ENCODE measurements around the gene ADH1B.
"Not testable (repeated sequence)": the region's sequence is repeated elsewhere in the genome, so short reads cannot be mapped to it uniquely, and the experiment has no call there.

ADH1B gene

DNA sequence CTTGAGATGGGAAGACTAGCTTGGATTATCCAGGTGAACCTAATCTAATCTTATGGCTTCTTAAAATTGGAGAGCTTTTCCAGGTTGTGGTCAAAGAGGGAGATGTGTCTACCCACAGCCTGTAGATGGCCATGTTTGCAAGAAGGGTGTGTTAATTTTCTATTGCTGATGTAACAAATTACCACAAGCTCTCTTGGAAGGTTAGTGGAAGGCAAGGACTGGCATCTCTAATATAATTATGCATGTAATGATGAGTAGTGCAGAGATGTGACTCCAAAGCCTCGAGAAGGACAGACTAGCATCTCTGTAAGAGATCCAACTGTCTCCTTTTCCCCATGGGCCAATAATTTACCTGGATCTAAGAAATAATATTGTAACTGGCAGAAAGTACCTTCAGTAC lies 3.2 kb upstream of the ADH1B start:
- in situ Hi-C loops (cut with HindIII; ENCODE audit: low sequenced_read_pairs), result no loop called here

DNA sequence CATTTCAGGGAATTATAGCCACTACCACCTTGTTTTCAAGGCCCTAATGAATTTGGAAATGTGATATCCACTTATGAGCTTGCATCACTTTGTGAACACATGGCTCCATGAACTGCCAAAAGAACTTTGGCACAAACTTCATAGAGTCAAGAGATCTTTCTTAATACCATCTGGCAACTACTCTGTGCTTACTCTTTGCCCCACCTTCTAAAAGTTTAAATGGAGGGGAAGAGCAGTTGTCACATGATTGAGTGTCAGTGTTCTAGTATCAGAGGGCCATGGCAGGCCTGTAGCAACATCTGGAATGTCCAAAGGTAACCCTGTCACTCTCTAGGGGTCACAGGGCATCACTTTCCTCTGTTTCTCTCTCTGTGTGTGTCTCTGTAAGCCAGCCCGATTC lies 2.6 kb upstream of the ADH1B start:
- in situ Hi-C loops (cut with HindIII; ENCODE audit: low sequenced_read_pairs), result no loop called here

DNA sequence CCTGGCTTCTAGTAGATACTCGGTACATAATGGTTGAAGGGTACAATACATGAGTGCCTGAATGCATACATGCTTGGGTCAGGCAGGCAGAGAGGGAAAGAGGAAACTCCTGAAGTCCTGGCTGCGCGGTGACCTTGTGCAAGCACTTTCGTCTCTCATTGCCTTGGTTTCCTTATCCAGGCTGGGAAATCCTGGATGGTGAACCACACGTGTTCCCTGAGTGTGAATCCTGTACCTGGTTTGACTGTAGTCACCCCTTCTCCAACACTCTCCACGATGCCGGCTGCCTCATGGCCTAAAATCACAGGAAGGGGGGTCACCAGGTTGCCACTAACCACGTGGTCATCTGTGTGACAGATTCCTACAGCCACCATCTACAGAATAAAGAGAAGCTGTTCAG lies 3.4 kb downstream of the ADH1B start:
- in situ Hi-C loops (cut with HindIII; ENCODE audit: low sequenced_read_pairs), result not testable (repeated sequence)

DNA sequence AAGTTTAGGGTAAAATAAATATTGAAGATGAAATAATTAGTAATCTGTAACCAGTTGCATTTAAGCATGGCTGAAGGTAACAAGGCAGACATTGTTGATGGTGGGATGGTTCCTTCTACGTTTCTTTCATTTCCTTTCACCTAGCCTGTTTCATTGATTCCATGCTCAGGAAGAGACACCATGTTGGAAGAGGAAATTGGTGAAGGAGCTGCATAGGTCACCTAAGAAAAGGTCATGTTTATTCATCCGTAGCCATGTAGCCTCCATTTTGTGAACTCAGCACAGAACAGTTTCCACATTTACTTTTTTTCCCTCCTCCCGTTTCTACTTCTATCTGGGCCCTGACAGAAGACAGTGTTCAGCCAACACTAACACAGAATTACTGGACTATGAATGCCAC lies 3.8 kb downstream of the ADH1B start:
- in situ Hi-C loops (cut with HindIII; ENCODE audit: low sequenced_read_pairs), result no loop called here

DNA sequence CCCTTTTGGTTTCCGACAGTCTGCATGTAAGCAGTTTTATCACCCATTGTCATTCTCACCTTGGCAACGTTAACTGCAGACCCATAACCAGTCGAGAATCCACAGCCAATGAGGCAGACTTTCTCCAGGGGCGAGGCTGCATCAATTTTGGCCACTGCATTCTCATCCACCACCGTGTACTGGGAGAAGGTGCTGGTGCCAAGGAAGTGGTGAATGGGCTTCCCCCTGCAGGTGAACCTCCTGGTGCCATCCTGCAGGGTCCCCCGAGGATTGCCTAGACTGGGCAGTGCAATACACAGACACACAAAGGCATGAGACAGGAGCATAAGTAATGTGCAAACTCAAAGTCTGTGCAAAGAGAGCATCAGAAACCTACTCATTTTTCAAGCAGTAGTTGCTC lies 5.4 kb downstream of the ADH1B start:
- in situ Hi-C loops (cut with HindIII; ENCODE audit: low sequenced_read_pairs), result no loop called here

- in situ Hi-C loops (cut with HindIII; ENCODE audit: low sequenced_read_pairs), result no loop called here
These were observed 7.0 kb downstream of the ADH1B start for GRCh38 chr4:99314211-99314610.

DNA sequence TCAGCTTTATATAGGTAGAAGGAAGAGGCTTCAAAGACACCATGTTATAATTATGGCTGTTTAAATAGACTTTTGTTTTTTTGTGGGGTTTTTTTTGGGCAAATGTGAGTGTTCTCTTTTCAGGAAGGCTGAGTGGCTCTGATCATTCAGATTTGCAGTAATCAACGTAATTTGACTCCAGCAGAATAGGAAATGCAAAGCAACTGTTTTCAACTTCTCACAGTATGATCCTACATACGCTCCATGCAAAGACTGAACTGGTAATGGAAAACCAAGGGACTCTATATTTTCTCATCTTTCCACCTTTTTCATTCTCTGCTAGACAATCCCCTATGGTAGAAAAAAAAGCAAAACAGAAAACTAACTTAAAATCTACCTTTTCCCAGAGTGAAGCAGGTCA lies 10.8 kb downstream of the ADH1B start:
- in situ Hi-C loops (cut with HindIII; ENCODE audit: low sequenced_read_pairs), result no loop called here

GRCh38 chr4:99305638-99306400 lies 15.4 kb downstream of the ADH1B start:
- in situ Hi-C loops (cut with HindIII; ENCODE audit: low sequenced_read_pairs), result no loop called here

GRCh38 chr4:99301376-99302164 lies 19.6 kb downstream of the ADH1B start:
- in situ Hi-C loops (cut with HindIII; ENCODE audit: low sequenced_read_pairs), result no loop called here

GRCh38 chr4:99300934-99301333 lies 20.3 kb downstream of the ADH1B start:
- in situ Hi-C loops (cut with HindIII; ENCODE audit: low sequenced_read_pairs), result no loop called here

GRCh38 chr4:99293357-99293756 lies 27.8 kb downstream of the ADH1B start:
- in situ Hi-C loops (cut with HindIII; ENCODE audit: low sequenced_read_pairs), result no loop called here

GRCh38 chr4:99290848-99291786 lies 30.1 kb downstream of the ADH1B start, which contains the start of gene ADH1A:
Gene ADH1A (minus strand): TSS chr4:99290985. CDS start chr4:99290914, 71 bp downstream.
- in situ Hi-C loops (cut with HindIII; ENCODE audit: low sequenced_read_pairs), result no loop called here

- in situ Hi-C loops (cut with HindIII; ENCODE audit: low sequenced_read_pairs), result no loop called here
These were observed 35.8 kb downstream of the ADH1B start for GRCh38 chr4:99285387-99285786.

DNA sequence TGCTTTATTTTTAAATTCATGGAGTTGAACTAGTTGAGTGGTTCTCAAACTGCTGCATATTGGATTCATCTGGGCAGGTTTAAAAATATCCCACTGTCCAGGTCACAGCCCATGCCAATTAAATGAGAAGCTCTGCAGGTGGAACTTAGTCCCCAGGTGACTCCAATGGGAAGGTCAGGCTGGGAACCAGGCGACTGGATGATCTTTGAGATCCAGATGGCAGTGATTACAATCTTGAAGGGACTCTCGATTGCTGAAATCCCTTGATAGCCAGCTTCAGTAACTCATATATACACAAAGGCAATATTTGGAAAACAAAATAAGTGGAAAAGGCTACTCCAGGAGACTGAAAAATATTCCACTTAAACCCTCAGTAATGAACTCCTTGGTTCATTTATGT lies 38.5 kb downstream of the ADH1B start:
- in situ Hi-C loops (cut with HindIII; ENCODE audit: low sequenced_read_pairs), result no loop called here

DNA sequence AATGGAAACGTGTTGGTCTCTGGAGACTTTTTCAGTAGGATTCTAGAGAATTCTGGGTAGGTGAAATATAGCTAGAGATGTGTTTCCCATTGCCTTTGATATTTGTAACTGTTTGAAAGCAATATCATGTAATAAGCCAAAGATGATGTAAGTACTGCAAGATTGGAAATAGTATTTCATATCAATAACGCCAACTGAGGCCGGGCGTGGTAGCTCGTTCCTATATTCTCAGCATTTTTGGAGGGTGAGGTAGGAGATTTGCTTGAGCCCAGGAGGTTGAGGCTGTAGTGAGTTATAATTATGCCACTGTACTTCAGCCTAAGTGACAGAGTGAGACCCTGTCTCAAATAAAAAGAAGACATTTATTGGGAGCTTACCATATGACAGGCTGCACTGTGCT lies 39.9 kb downstream of the ADH1B start:
- in situ Hi-C loops (cut with HindIII; ENCODE audit: low sequenced_read_pairs), result no loop called here

DNA sequence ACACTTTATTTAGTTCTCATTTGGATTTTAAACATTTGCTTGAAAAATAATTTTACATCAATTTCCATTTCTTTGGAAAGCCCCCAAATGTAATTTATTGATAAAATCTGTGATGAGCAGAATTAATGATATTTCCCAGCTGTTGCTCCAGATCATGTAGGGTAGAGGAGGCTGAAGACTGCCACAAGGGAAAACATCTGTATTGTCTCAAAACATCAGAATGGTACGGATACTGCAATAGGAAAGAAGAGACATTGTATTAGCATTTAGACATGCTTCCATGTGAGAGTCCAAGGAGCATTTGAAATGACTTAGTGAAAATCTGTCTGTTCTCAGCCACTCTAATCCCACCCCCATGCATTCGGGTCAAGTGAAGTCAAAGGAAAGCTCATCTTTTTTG lies 44.8 kb downstream of the ADH1B start:
- in situ Hi-C loops (cut with HindIII; ENCODE audit: low sequenced_read_pairs), result no loop called here

GRCh38 chr4:99275885-99276284 lies 45.3 kb downstream of the ADH1B start:
- in situ Hi-C loops (cut with HindIII; ENCODE audit: low sequenced_read_pairs), result no loop called here

GRCh38 chr4:99275050-99275449 lies 46.2 kb downstream of the ADH1B start:
- in situ Hi-C loops (cut with HindIII; ENCODE audit: low sequenced_read_pairs), result no loop called here

DNA sequence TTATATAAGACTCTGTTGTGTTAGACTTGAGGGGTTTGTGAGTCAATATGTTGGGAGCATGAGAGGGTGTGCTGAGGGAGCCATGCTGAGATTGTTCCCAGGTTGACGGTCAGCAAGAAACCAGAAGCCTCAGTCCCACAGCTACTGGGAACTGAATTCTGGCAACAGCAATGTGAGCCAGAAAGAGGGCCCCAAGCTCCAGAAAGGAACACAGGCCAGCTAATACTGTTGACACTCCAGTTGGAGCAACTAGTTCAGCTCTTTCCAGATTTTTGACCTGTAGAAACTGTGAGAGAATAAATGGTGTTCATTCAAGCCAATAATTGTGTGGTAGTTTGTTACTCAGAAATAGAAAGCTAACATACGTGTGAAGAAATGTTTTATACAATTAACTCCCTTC lies 47.5 kb downstream of the ADH1B start:
- in situ Hi-C loops (cut with HindIII; ENCODE audit: low sequenced_read_pairs), result no loop called here

GRCh38 chr4:99264927-99265326 lies 56.3 kb downstream of the ADH1B start:
- in situ Hi-C loops (cut with HindIII; ENCODE audit: low sequenced_read_pairs), result no loop called here
